ENCODE results near the gene PPM1D.

DNA sequence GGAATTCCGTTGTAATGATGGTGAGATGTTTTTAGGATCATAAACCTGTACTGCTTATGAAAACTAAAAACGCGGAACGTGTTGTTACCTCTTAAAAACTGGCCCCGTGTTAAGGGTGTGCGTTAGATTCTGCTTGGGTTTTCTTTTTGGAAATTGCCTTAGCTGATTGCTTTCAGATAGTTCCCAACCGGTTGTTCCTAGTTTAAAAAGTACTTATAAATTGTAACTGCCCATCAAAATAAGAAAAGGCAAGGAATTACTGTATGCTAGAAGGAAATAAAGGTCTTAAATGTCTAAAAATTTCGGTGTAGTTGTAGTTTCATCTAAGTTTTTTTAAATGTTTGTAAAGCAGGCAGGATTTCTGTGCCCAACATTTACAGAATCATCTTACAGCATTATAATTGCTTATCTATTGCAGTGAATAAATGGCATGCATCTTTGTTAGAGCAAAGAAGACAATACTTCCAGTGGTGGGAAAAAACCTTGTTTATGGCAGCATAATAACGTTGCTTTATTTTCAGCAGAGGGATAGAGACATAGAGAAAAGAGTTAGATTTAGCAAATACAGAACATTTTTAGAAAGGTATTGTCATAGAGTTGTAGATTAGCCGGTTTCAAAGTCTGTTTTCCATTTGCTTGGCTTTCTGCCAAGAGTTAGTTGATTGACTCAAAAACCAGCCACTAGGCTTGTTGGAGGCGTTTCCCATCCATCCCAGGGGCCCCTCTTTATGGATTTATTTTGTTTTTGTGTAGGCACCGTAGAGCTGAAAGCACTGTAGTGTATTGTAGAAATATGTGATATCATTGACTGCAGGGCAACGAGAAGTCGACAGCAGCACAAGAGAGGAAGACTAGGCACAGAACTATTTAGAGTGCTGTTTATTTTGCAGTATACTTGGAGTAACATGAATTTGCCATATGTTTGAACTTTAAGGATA, 1.7 kb downstream of the PPM1D start:
- TF ChIP-seq CTCF (IDR thresholded peaks at IDR 0.05) (no peak), POLR2AphosphoS5 (IDR thresholded peaks at IDR 0.05) (peak in 3 of 4 donors; percentile 48 to 55 (median 51)), POLR2A (IDR thresholded peaks at IDR 0.05) (no peak), EP300 (IDR thresholded peaks at IDR 0.05) (no peak)

Data from sigmoid colon (tissue), 4 donors.